ENCODE results near the gene NPAT. TPM values are rescaled to one million over a fixed set of nuclear protein-coding genes. Genes with fewer than 3 reads are reported as not detected.

The NPAT gene
- total and polyA plus RNA-seq, 9 of the 15 experiments (the other 6 are each of a cell fraction or from before 2014, with no cell fraction given) = 8.8 to 30.0 (median 22.1) TPM

GRCh38 chr11:108221911-108222573 lies 396 bp downstream of the NPAT start (continued):
- TF ChIP-seq POLR2B (IDR thresholded peaks at IDR 0.05; ENCODE audit: low read depth, partially characterized antibody) = peak; percentile 96
- no peak for TF ChIP-seq NEUROD1 (IDR thresholded peaks at IDR 0.05; ENCODE audit: borderline replicate concordance, low read depth, low read length, partially characterized antibody)
- no peak for TF ChIP-seq PURB (CRISPR knock-in tag; IDR thresholded peaks at IDR 0.05; ENCODE audit: low read depth)
- no peak for TF ChIP-seq CHD1 (IDR thresholded peaks at IDR 0.05; ENCODE audit: low read length)
- TF ChIP-seq POLR3A (IDR thresholded peaks at IDR 0.05; ENCODE audit: borderline replicate concordance, extremely low read depth, insufficient read depth, insufficient read length) = no peak
- no peak for TF ChIP-seq SMAD4 (CRISPR knock-in tag; conservative IDR thresholded peaks at IDR 0.05)
- TF ChIP-seq HDAC2 (IDR thresholded peaks at IDR 0.05) = no peak
- TF ChIP-seq SPI1 (IDR thresholded peaks at IDR 0.05; ENCODE audit: borderline replicate concordance, low read depth, low read length) = no peak
- no peak for TF ChIP-seq ZNF280A (IDR thresholded peaks at IDR 0.05; ENCODE audit: low read depth, partially characterized antibody)
- no peak for TF ChIP-seq U2AF1 (optimal IDR thresholded peaks at IDR 0.05; ENCODE audit: low read depth, low read length)
- 0 out of 2 replicates have a peak, but pooled peaks have one; percentile 59 for TF ChIP-seq ZC3H4 (CRISPR knock-in tag; IDR thresholded peaks at IDR 0.05; ENCODE audit: borderline replicate concordance)
- TF ChIP-seq EHMT2 (IDR thresholded peaks at IDR 0.05) = no peak
- no peak for TF ChIP-seq SP1 (CRISPR knock-in tag; IDR thresholded peaks at IDR 0.05)
- peak in 1 of 2 experiments; percentile 70; a peak in 1 of 4 replicates for TF ChIP-seq TEAD1 (CRISPR knock-in tag; IDR thresholded peaks at IDR 0.05)
- no peak for TF ChIP-seq ZNF165 (CRISPR knock-in tag; IDR thresholded peaks at IDR 0.05; ENCODE audit: borderline replicate concordance)
- TF ChIP-seq ZNF239 (CRISPR knock-in tag; IDR thresholded peaks at IDR 0.05) = no peak
- no peak for TF ChIP-seq TSC22D4 (tag; IDR thresholded peaks at IDR 0.05)
- no peak for TF ChIP-seq ZNF785 (CRISPR knock-in tag; IDR thresholded peaks at IDR 0.05)
- TF ChIP-seq GATA2 (CRISPR knock-in tag; IDR thresholded peaks at IDR 0.05) = no peak
- no peak for TF ChIP-seq ZNF445 (CRISPR knock-in tag; IDR thresholded peaks at IDR 0.05; ENCODE audit: low read depth)
- peak; percentile 93 for TF ChIP-seq SUPT5H (IDR thresholded peaks at IDR 0.05)
- TF ChIP-seq ZNF551 (CRISPR knock-in tag; IDR thresholded peaks at IDR 0.05) = no peak
- TF ChIP-seq ZBTB17 (CRISPR knock-in tag; IDR thresholded peaks at IDR 0.05) = no peak
- TF ChIP-seq COPS2 (conservative IDR thresholded peaks at IDR 0.05) = no peak
- TF ChIP-seq CSDE1 (IDR thresholded peaks at IDR 0.05) = no peak
- no peak for TF ChIP-seq OTX1 (CRISPR knock-in tag; IDR thresholded peaks at IDR 0.05)
- TF ChIP-seq E4F1 (CRISPR knock-in tag; IDR thresholded peaks at IDR 0.05; ENCODE audit: borderline replicate concordance) = no peak
- no peak for TF ChIP-seq ZBED1 (IDR thresholded peaks at IDR 0.05)

All from K562 (cell line).